ENCODE data around the gene CDC42EP4. TPM values are rescaled to one million over a fixed set of nuclear protein-coding genes. Genes with fewer than 3 reads are reported as not detected.

Gene CDC42EP4
- total RNA-seq, 1 experiment from 2014 or later, result 11.0 TPM

DNA sequence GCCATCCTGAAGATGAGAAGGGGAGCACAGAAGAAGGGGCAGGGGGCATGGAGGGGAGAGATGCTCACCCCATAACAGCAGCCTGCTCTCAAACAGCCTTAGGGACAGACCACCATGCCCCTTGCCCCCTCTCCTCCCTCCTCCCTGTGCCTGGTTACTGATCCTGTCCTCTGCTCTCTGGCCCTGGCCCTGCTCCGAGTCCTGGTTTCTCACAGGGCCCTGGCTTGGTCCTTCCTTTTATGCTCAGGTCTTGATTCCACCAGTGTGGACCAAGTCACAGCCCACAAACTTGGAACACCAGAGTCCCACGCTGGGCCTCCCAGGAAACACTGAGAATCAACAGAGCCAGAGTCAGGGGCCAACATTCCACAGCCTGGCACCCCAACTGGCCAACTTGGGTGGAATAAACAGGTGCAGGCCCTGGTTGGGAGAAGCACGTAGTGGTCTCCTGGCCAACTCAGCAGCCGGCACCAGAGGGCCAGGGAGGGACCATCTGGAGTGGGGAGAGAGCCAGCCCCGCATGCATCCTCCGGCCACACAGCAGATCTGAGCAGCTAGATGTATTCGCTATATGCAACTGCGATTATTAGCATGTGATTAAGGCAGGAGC is 44.9 kb upstream of the CDC42EP4 start:
- POLR2A ChIA-PET, result interaction anchor here (0.9 to 1.8 kb wide), 7 partner anchors 15 to 89 kb away, joined by 3 to 7 read pairs (median 4); no protein-coding TSS in a partner anchor
- intact Hi-C loops (cut with micrococcal nuclease), result no loop called here
- H3K36me3 Mint-ChIP-seq (ENCODE audit: insufficient read depth, unreplicated experiment), result no peaks in the 10 kb centered on the region
- no peaks in the 10 kb centered on the region for H3K9me3 Mint-ChIP-seq (ENCODE audit: unreplicated experiment)
- H3K4me1 Mint-ChIP-seq (ENCODE audit: insufficient read depth, unreplicated experiment), result peaks cover 20% of the 10 kb centered on the region
- TF ChIP-seq, protein P1, sequence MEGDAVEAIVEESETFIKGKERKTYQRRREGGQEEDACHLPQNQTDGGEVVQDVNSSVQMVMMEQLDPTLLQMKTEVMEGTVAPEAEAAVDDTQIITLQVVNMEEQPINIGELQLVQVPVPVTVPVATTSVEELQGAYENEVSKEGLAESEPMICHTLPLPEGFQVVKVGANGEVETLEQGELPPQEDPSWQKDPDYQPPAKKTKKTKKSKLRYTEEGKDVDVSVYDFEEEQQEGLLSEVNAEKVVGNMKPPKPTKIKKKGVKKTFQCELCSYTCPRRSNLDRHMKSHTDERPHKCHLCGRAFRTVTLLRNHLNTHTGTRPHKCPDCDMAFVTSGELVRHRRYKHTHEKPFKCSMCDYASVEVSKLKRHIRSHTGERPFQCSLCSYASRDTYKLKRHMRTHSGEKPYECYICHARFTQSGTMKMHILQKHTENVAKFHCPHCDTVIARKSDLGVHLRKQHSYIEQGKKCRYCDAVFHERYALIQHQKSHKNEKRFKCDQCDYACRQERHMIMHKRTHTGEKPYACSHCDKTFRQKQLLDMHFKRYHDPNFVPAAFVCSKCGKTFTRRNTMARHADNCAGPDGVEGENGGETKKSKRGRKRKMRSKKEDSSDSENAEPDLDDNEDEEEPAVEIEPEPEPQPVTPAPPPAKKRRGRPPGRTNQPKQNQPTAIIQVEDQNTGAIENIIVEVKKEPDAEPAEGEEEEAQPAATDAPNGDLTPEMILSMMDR (IDR thresholded peaks at IDR 0.05; ENCODE audit: unreplicated experiment), result no peak
- H3K4me3 Mint-ChIP-seq (ENCODE audit: unreplicated experiment), result no peak overlapping the region
- no peak for DNase-seq (ENCODE audit: unreplicated experiment)
- no peaks in the 10 kb centered on the region for H3K27me3 Mint-ChIP-seq (ENCODE audit: insufficient read depth, unreplicated experiment)
- H3K27ac Mint-ChIP-seq (ENCODE audit: low read depth, unreplicated experiment), result no peak overlapping the region
- no TSS peak for BruUV-seq (replicated peaks)
- CTCF ChIA-PET, result interaction anchor here (0.7 to 1.5 kb wide), 4 partner anchors 8 to 47 kb away, joined by 3 to 8 read pairs (median 4); no protein-coding TSS in a partner anchor

DNA sequence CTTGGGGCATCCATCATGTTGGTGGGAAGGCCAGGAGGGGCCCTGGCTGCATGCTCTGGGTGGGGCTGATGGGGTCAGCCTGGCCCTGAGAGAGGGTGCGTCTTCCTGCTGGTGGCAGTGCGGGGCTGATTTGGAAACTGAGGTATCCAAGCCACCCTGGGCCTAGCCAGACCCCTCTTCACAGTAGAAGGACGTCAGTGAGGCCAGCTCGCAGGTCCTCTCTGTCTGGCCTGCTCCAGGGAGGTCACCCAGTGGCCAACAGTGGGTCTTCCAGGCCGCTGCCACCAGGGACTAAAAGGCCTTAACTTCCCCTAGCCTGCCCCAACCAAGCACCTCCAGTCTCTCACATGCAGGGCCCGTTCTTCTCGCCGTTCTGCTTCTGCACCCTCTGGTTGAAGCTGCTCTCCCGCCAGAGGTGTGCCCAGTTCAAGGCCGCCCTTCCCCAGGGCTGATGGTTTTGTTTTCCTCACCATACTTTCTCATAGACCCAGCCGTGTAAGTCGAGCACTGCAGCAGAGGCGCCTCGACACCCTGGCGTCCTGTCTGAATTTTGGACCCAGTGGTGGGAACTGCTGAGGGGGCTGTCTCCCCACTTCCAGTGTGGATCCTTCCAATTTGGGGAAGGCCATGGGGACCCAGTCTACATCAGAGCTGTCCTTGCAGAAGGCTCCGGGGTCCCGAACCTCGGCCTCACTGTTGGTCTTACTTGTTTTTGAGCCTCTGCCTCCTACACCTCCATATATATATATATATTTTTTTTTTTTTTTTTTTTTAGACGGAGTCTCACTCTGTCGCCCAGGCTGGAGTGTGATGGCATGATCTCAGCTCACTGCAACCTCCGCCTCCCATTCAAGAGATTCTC is 42.9 kb upstream of the CDC42EP4 start:
- no peaks in the 10 kb centered on the region for H3K27me3 Mint-ChIP-seq (ENCODE audit: insufficient read depth, unreplicated experiment)
- no TSS peak for BruUV-seq (replicated peaks)
- H3K9me3 Mint-ChIP-seq (ENCODE audit: unreplicated experiment), result no peaks in the 10 kb centered on the region
- peaks cover 12% of the 10 kb centered on the region for H3K4me1 Mint-ChIP-seq (ENCODE audit: insufficient read depth, unreplicated experiment)
- intact Hi-C loops (cut with micrococcal nuclease), result loop anchor here (1.0 kb wide), 1 partner anchor 43 kb away; no protein-coding TSS in a partner anchor
- no peak overlapping the region for H3K27ac Mint-ChIP-seq (ENCODE audit: low read depth, unreplicated experiment)
- POLR2A ChIA-PET, result interaction anchor here (1.5 to 1.8 kb wide), 2 partner anchors 13 to 44 kb away, joined by 4 to 7 read pairs; no protein-coding TSS in a partner anchor
- DNase-seq (ENCODE audit: unreplicated experiment), result no peak
- TF ChIP-seq, protein P1 (IDR thresholded peaks at IDR 0.05; ENCODE audit: unreplicated experiment), result no peak
- CTCF ChIA-PET, result interaction anchor here (1.0 to 1.5 kb wide), 2 partner anchors 13 to 45 kb away, joined by 3 to 8 read pairs; no protein-coding TSS in a partner anchor
- no peaks in the 10 kb centered on the region for H3K36me3 Mint-ChIP-seq (ENCODE audit: insufficient read depth, unreplicated experiment)
- no peak overlapping the region for H3K4me3 Mint-ChIP-seq (ENCODE audit: unreplicated experiment)

DNA sequence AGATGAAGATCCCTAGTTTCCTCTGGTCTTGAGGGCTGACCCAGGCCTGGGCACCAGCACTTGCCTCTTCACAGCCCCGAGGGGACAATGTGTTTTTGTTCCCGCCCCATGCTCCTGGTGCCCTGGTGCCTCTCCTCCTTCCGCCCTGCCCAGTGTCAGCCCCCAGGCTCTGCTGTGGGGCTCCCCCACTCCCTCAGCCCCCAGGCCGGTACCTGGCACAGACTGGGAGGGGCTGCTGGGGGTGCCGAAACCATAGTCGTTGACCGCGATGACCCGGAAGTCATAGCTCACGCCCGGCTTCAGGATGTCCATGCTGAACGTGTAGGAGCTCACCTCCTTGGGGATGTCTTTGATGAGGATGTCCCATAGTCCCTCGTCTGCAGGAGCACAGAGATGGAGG is 40.5 kb upstream of the CDC42EP4 start:
- H3K4me1 Mint-ChIP-seq (ENCODE audit: insufficient read depth, unreplicated experiment), result peaks cover 10% of the 10 kb centered on the region
- POLR2A ChIA-PET, result no interaction called here
- H3K36me3 Mint-ChIP-seq (ENCODE audit: insufficient read depth, unreplicated experiment), result no peaks in the 10 kb centered on the region
- no peak overlapping the region for H3K27ac Mint-ChIP-seq (ENCODE audit: low read depth, unreplicated experiment)
- CTCF ChIA-PET, result interaction anchor here (1.3 kb wide), 1 partner anchor 17 kb away, joined by 5 read pairs; no protein-coding TSS in a partner anchor
- TF ChIP-seq, protein P1 (IDR thresholded peaks at IDR 0.05; ENCODE audit: unreplicated experiment), result no peak
- no peaks in the 10 kb centered on the region for H3K27me3 Mint-ChIP-seq (ENCODE audit: insufficient read depth, unreplicated experiment)
- no TSS peak for BruUV-seq (replicated peaks)
- no peaks in the 10 kb centered on the region for H3K9me3 Mint-ChIP-seq (ENCODE audit: unreplicated experiment)
- intact Hi-C loops (cut with micrococcal nuclease), result no loop called here
- no peak for DNase-seq (ENCODE audit: unreplicated experiment)
- no peak overlapping the region for H3K4me3 Mint-ChIP-seq (ENCODE audit: unreplicated experiment)

DNA sequence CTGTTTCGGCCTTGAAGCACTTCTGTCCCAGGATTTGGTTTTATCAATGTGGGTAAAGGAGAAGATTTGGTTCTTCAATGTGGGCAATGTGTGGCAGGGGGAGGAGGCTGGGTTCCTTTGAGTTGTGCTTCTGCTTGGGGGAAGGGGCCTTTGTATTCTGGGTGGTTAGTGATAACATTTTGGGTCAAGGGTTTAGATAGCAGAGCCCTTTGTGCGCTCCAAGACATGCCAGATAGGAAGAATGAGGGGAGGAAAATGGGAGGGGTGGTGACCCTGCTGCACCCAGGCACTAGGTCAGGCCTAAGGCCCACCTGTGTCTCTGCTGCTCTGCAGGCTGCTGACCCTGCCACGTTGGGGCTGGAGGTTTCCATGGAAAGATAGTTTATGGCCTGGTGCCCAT is 40.0 kb upstream of the CDC42EP4 start:
- H3K27me3 Mint-ChIP-seq (ENCODE audit: insufficient read depth, unreplicated experiment), result no peaks in the 10 kb centered on the region
- H3K27ac Mint-ChIP-seq (ENCODE audit: low read depth, unreplicated experiment), result no peak overlapping the region
- ChIA-PET POLR2A (interaction anchor here (0.9 kb wide), 1 partner anchor 10 kb away, joined by 3 read pairs; no protein-coding TSS in a partner anchor), CTCF (interaction anchor here (0.6 to 1.3 kb wide), 2 partner anchors 17 to 406 kb away, joined by 3 to 5 read pairs; no protein-coding TSS in a partner anchor)
- BruUV-seq (replicated peaks), result no TSS peak
- no peaks in the 10 kb centered on the region for H3K36me3 Mint-ChIP-seq (ENCODE audit: insufficient read depth, unreplicated experiment)
- no peak overlapping the region for H3K4me3 Mint-ChIP-seq (ENCODE audit: unreplicated experiment)
- H3K9me3 Mint-ChIP-seq (ENCODE audit: unreplicated experiment), result no peaks in the 10 kb centered on the region
- TF ChIP-seq, protein P1 (IDR thresholded peaks at IDR 0.05; ENCODE audit: unreplicated experiment), result no peak
- DNase-seq (ENCODE audit: unreplicated experiment), result no peak
- intact Hi-C loops (cut with micrococcal nuclease), result no loop called here
- peaks cover 10% of the 10 kb centered on the region for H3K4me1 Mint-ChIP-seq (ENCODE audit: insufficient read depth, unreplicated experiment)

Measured in MCF 10A (cell line).